ENCODE measurements around the gene APOBEC3F.
A peak's percentile ranks its signal among the peaks of the same experiment; 100 is the strongest.
"Not testable (repeated sequence)": the region's sequence is repeated elsewhere in the genome, so short reads cannot be mapped to it uniquely, and the experiment has no call there.

The APOBEC3F gene

GRCh38 chr22:39012533-39013511, 27.8 kb upstream of the APOBEC3F start:
- no peak for DNase-seq (ENCODE audit: low read depth)
- TF ChIP-seq CTCF (IDR thresholded peaks at IDR 0.05; ENCODE audit: low read depth, low read length, missing control alignments): no peak
- H3K4me3 ChIP-seq (ENCODE audit: low read depth, low read length): no peak overlapping the region; the same call in 1 of the 2 replicates

GRCh38 chr22:39013561-39013941, 27.1 kb upstream of the APOBEC3F start:
- peak overlapping the region; percentile 60 for H3K4me3 ChIP-seq (ENCODE audit: low read depth, low read length)
- not testable (repeated sequence) for DNase-seq (ENCODE audit: low read depth)

GRCh38 chr22:39013942-39014722, 26.5 kb upstream of the APOBEC3F start, which contains the start of gene APOBEC3C:
Gene APOBEC3C (plus strand): TSS chr22:39014257. CDS start chr22:39014363, 106 bp downstream.
- DNase-seq (ENCODE audit: low read depth): peak; percentile 80
- no peak for TF ChIP-seq CTCF (IDR thresholded peaks at IDR 0.05; ENCODE audit: low read depth, low read length, missing control alignments)
- H3K4me3 ChIP-seq (ENCODE audit: low read depth, low read length): peak within 1 kb of the TSS; percentile 60

- peak overlapping the region; percentile 60 for H3K4me3 ChIP-seq (ENCODE audit: low read depth, low read length)
- not testable (repeated sequence) for DNase-seq (ENCODE audit: low read depth)
Measured at GRCh38 chr22:39014723-39015121, 25.9 kb upstream of the APOBEC3F start.

- DNase-seq (ENCODE audit: low read depth): no peak
- no peak for TF ChIP-seq CTCF (IDR thresholded peaks at IDR 0.05; ENCODE audit: low read depth, low read length, missing control alignments)
- H3K4me3 ChIP-seq (ENCODE audit: low read depth, low read length): no peak overlapping the region
Measured at GRCh38 chr22:39016592-39016991, 24.1 kb upstream of the APOBEC3F start.

- no peak for DNase-seq (ENCODE audit: low read depth)
- H3K4me3 ChIP-seq (ENCODE audit: low read depth, low read length): no peak overlapping the region
- no peak for TF ChIP-seq CTCF (IDR thresholded peaks at IDR 0.05; ENCODE audit: low read depth, low read length, missing control alignments)
Measured at GRCh38 chr22:39017596-39018365, 22.9 kb upstream of the APOBEC3F start.

- peak overlapping the region; percentile 33 for H3K4me3 ChIP-seq (ENCODE audit: low read depth, low read length)
- not testable (repeated sequence) for DNase-seq (ENCODE audit: low read depth)
Measured at GRCh38 chr22:39020021-39020651, 20.5 kb upstream of the APOBEC3F start.

All from GM12864 (cell line).